ENCODE data around the gene NMRK1.

DNA sequence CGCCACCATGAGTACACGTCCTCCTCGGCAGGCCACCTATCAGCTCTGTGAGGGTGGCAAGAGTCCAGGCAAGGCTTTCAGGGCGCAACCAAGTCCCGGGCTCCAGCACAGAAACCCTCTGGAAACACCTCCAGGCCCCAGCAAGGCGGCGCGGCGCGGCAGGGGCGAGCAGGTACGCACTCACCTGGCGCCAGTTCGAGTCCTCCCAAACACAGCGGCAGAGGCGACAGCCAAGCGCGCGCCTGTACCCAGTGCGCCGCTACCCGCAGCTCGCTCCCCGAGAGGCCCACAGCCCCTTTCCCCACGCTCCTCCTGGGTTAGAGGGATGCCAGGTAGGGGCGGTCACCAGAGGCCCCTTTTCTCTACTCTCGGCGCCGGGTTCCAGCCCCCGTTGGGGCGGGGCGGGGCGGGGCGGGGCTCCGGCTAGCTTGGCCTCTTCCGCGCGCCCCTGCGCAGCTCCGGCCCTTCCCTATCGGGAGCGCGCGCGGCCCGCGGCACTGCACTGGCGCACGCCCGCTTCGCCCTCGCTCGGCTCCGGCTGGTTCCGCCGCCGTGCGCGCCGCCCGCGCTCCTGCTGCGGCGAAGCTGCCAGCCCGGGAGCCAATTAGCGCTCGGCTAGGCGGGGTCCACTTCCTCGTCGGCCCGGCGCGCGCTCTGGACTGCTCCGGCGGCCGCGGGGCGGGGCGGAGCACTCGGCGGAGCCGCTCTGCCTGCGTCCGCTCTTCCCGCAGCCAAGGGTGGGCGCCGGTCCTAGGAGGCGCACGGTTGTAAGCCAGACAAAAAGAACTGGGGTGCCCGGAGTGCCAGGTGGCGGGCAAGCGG, at the start of gene NMRK1, which contains the start of gene OSTF1:
- TF ChIP-seq POLR2AphosphoS5 (IDR thresholded peaks at IDR 0.05), result peak; percentile 38
- TF ChIP-seq, protein P1, sequence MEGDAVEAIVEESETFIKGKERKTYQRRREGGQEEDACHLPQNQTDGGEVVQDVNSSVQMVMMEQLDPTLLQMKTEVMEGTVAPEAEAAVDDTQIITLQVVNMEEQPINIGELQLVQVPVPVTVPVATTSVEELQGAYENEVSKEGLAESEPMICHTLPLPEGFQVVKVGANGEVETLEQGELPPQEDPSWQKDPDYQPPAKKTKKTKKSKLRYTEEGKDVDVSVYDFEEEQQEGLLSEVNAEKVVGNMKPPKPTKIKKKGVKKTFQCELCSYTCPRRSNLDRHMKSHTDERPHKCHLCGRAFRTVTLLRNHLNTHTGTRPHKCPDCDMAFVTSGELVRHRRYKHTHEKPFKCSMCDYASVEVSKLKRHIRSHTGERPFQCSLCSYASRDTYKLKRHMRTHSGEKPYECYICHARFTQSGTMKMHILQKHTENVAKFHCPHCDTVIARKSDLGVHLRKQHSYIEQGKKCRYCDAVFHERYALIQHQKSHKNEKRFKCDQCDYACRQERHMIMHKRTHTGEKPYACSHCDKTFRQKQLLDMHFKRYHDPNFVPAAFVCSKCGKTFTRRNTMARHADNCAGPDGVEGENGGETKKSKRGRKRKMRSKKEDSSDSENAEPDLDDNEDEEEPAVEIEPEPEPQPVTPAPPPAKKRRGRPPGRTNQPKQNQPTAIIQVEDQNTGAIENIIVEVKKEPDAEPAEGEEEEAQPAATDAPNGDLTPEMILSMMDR (IDR thresholded peaks at IDR 0.05), result peak in 1 of 4 experiments; percentile 7

All from prostate gland (tissue), 2 donors.